Measurements from ENCODE around the gene CYB5A. TPM values are rescaled to one million over a fixed set of nuclear protein-coding genes. Genes with fewer than 3 reads are reported as not detected.

The CYB5A gene
- total RNA-seq, 1 donor from 2014 or later, result 399 TPM

DNA sequence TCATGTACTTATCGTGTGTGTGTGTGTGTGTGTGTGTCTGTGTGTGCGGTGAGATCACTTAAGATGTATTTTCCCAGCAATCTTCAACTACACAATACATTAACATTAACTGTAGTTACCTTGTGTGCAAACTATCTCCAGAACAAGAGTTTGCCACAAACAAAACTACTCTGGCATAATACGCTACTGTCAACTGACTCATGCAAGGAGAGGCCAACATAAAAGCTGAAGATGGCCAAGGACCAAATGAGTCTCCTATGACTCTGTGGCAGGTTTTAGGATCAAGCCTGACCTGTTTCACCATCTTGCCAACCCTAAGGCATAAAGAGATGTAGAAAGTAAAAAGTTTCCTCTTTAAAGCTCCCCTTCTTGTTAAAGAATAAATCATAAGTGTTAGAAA lies 20.1 kb downstream of the CYB5A start:
- no peaks in the 10 kb centered on the region for H3K9me3 ChIP-seq
- H3K27me3 ChIP-seq, result no peaks in the 10 kb centered on the region
- ATAC-seq (no peak), DNase-seq (no peak)
- peaks cover 49% of the 10 kb centered on the region for H3K4me1 ChIP-seq
- no peaks in the 10 kb centered on the region for H3K36me3 ChIP-seq
- H3K27ac ChIP-seq, result no peak overlapping the region
- TF ChIP-seq, protein P1, sequence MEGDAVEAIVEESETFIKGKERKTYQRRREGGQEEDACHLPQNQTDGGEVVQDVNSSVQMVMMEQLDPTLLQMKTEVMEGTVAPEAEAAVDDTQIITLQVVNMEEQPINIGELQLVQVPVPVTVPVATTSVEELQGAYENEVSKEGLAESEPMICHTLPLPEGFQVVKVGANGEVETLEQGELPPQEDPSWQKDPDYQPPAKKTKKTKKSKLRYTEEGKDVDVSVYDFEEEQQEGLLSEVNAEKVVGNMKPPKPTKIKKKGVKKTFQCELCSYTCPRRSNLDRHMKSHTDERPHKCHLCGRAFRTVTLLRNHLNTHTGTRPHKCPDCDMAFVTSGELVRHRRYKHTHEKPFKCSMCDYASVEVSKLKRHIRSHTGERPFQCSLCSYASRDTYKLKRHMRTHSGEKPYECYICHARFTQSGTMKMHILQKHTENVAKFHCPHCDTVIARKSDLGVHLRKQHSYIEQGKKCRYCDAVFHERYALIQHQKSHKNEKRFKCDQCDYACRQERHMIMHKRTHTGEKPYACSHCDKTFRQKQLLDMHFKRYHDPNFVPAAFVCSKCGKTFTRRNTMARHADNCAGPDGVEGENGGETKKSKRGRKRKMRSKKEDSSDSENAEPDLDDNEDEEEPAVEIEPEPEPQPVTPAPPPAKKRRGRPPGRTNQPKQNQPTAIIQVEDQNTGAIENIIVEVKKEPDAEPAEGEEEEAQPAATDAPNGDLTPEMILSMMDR (IDR thresholded peaks at IDR 0.05), result no peak
- H3K4me3 ChIP-seq, result no peak overlapping the region
- intact Hi-C loops (cut with DNase I), result no loop called here

DNA sequence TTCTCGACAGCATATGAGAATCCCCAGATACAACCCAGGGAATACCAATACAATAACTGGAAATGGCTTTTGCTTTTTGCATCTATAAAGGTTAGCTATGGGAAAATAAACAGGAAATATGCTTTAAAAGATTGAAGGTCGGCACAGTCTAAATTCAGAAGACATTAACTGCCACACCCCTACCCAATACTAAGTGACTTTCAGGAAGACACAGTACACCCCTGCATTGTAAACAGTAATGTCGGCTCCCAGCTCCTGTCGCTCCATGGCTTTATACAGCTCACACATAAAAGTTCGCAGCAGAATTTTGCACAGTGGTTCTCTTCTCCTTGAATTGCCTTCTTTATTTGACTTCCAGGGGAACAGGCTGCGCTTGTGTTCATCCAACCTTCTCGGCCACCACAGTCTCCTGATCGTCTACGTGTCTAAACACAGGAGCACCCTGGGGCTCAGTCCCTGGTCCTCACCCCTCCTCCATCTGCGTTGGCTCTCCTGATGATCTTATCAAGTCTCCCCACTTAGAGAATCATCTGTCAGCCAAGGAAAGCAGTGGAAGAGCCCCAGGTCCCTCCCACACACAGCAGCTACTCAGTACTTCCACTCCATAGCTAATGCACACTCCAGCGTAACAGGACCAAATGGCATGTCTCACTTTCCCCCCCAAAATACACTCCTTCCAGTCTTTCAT lies 22.7 kb downstream of the CYB5A start:
- no peak for ATAC-seq
- H3K27ac ChIP-seq, result no peak overlapping the region
- H3K36me3 ChIP-seq, result peaks cover 17% of the 10 kb centered on the region
- no peak for DNase-seq
- no peaks in the 10 kb centered on the region for H3K27me3 ChIP-seq
- no peak overlapping the region for H3K4me3 ChIP-seq
- TF ChIP-seq, protein P1 (IDR thresholded peaks at IDR 0.05), result no peak
- H3K4me1 ChIP-seq, result peaks cover 35% of the 10 kb centered on the region
- intact Hi-C loops (cut with DNase I), result no loop called here
- H3K9me3 ChIP-seq, result no peaks in the 10 kb centered on the region

DNA sequence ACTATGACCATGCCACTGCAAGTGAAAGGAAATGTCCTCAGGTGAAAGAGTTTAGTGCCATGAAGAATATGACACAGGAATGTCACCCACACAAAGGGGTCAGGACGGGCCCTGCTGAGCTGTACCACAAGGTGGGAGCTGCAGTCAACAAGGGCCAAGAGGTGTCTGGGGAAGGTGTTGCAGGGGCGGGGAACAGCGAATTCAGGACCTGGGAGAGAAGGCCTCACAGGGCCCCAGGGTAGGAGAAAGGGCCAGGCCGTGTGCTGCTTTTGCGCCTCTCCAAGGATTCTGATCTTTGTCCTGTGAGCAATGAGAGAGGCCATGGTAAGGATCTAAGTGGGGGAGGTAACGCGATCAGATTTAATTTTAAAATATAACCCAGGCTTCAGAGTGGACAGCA lies 23.6 kb downstream of the CYB5A start:
- intact Hi-C loops (cut with DNase I), result no loop called here
- peaks cover 28% of the 10 kb centered on the region for H3K4me1 ChIP-seq

DNA sequence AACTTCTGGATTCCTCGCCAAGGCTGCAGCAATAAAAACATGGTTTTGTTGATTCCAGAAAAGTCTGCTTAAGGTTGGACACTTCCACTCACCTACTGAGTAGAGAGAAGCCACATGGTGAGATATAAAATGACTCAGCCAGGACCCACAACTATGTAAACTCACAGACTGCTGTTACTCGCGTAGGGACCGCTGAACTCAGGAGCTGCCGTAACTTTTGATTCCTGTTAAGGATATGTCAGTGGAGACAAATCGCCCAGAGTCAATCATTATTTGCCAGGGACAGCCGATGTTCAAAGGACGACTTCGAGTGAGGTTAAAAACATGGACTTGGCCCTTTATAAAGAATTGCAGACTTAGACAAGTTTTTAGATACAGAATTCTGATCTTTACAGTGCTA lies 25.6 kb downstream of the CYB5A start:
- ATAC-seq (no peak), DNase-seq (no peak)
- Histone ChIP-seq H3K9me3 (no peaks in the 10 kb centered on the region), H3K4me1 (peaks cover 19% of the 10 kb centered on the region), H3K36me3 (peaks cover 41% of the 10 kb centered on the region), H3K27me3 (no peaks in the 10 kb centered on the region), H3K4me3 (no peak overlapping the region), H3K27ac (no peak overlapping the region)
- TF ChIP-seq, protein P1 (IDR thresholded peaks at IDR 0.05), result no peak
- intact Hi-C loops (cut with DNase I), result no loop called here

More for the DNA sequence above, 23.6 kb downstream of the CYB5A start:
- DNase-seq, result no peak
- TF ChIP-seq, protein P1 (IDR thresholded peaks at IDR 0.05), result no peak
- Histone ChIP-seq H3K9me3 (no peaks in the 10 kb centered on the region), H3K27me3 (no peaks in the 10 kb centered on the region), H3K27ac (no peak overlapping the region), H3K4me3 (no peak overlapping the region), H3K36me3 (peaks cover 21% of the 10 kb centered on the region)
- ATAC-seq, result no peak

DNA sequence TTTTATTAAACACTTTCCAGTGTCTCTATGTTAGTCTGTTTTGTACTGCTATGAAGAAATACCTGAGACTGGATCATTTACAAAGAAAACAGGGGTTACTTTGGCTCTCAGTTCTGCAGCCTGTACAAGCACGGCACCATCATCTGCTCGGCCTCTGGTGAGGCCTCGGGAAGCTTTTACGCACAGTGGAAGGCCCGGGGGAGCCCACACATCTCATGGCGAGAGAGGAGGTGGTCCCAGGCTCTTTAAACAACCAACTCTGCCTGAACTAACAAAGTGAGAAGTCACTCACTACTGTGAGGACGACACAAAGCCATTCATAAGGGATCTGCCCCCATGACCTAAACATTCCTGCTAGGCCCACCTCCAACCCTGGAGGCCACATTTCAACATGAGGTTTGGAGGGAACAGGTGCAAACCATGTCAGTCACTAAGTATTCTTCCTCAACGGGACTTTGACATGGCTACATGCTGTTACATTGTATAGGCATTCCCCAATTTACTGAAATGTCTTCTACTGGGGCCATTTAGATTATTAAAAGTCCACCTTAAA lies 26.1 kb downstream of the CYB5A start:
- intact Hi-C loops (cut with DNase I), result no loop called here
- H3K4me3 ChIP-seq, result no peak overlapping the region
- peaks cover 45% of the 10 kb centered on the region for H3K36me3 ChIP-seq
- H3K27ac ChIP-seq, result no peak overlapping the region
- ATAC-seq (no peak), DNase-seq (no peak)
- H3K9me3 ChIP-seq, result no peaks in the 10 kb centered on the region
- no peaks in the 10 kb centered on the region for H3K27me3 ChIP-seq
- H3K4me1 ChIP-seq, result peaks cover 16% of the 10 kb centered on the region
- TF ChIP-seq, protein P1 (IDR thresholded peaks at IDR 0.05), result no peak

Measured in upper lobe of right lung (tissue), 1 donor.